ENCODE measurements around the gene MEF2C. TPM values are rescaled to one million over a fixed set of nuclear protein-coding genes. Genes with fewer than 3 reads are reported as not detected.

MEF2C gene
- total and polyA plus RNA-seq, 3 experiments from 2014 or later, result 0.31 to 0.85 TPM; not detected in 1

GRCh38 chr5:88820581-88820980, 62.4 kb downstream of the MEF2C start:
- H3K36me3 Mint-ChIP-seq, result no peaks in the 10 kb centered on the region

DNA sequence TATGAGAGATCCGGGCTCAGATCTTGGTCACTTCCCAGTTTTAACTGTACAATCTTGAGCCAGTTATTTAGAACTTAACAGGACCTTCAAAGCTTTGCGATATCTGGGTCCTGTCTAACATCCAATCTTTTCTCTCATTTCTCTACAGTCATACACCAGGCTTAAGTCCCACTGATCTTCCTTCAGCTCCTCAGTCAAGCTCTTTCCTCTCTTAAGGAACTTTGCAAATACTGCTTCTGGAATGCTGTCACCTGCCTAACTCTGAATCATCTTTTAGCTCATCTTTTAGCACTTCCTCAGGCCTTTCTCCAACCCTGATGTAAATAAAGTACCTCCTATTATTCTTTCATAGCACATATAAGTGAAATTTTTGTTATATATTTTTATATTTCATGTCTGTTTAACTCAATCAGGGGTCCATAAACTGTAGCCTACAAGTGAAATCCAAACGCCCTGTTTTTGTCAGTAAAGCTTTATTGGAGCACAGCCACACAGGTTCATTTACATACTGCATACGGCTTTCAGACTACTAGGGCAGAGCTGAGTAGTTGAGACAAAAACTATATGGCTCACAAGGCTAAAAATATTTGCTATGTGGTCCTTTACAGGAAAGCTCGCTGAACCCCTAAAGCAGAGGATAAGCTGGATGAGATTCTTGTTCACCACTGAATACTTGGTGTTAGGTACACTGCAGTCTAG, 63.5 kb downstream of the MEF2C start:
- Mint-ChIP-seq H3K9me3 (peaks cover 0 to 4% (median 0%) of the 10 kb centered on the region in 5 donors), H3K4me1 (no peaks in the 10 kb centered on the region), H3K4me3 (no peak overlapping the region), H3K27me3 (peaks cover 0 to 2% of the 10 kb centered on the region in 2 donors), H3K27ac (no peak overlapping the region), H3K36me3 (no peaks in the 10 kb centered on the region)
- no peaks in the 10 kb centered on the region for H3K36me3 ChIP-seq (ENCODE audit: insufficient read depth, low read length)
- no peaks in the 10 kb centered on the region for H3K4me1 ChIP-seq (ENCODE audit: insufficient read depth, low read length)
- no peaks in the 10 kb centered on the region for H3K9me3 ChIP-seq (ENCODE audit: low read length)
- H3K27ac ChIP-seq (ENCODE audit: low read depth, low read length), result no peak overlapping the region
- H3K4me3 ChIP-seq (ENCODE audit: low read length), result no peak overlapping the region
- POLR2A ChIA-PET, result no interaction called here
- DNase-seq, result no peak
- no peaks in the 10 kb centered on the region for H3K27me3 ChIP-seq (ENCODE audit: insufficient read depth, low read length, poor library complexity, severe bottlenecking)
- CTCF ChIA-PET, result no interaction called here

More at GRCh38 chr5:88820581-88820980, 62.4 kb downstream of the MEF2C start:
- CTCF ChIA-PET, result no interaction called here
- no peaks in the 10 kb centered on the region for H3K9me3 ChIP-seq (ENCODE audit: low read length)
- no peaks in the 10 kb centered on the region for H3K36me3 ChIP-seq (ENCODE audit: insufficient read depth, low read length)
- H3K27me3 Mint-ChIP-seq, result peaks cover 0 to 2% of the 10 kb centered on the region in 2 donors
- H3K4me1 ChIP-seq (ENCODE audit: insufficient read depth, low read length), result no peaks in the 10 kb centered on the region
- H3K4me3 Mint-ChIP-seq, result no peak overlapping the region
- H3K4me1 Mint-ChIP-seq, result no peaks in the 10 kb centered on the region
- H3K4me3 ChIP-seq (ENCODE audit: low read length), result no peak overlapping the region
- POLR2A ChIA-PET, result no interaction called here
- H3K27me3 ChIP-seq (ENCODE audit: insufficient read depth, low read length, poor library complexity, severe bottlenecking), result no peaks in the 10 kb centered on the region
- H3K9me3 Mint-ChIP-seq, result peaks cover 0 to 4% (median 0%) of the 10 kb centered on the region in 5 donors
- no peak overlapping the region for H3K27ac ChIP-seq (ENCODE audit: low read depth, low read length)
- no peak for DNase-seq
- H3K27ac Mint-ChIP-seq, result no peak overlapping the region

- H3K27ac Mint-ChIP-seq, result no peak overlapping the region
- Histone ChIP-seq H3K4me1 (ENCODE audit: insufficient read depth, low read length) (no peaks in the 10 kb centered on the region), H3K27ac (ENCODE audit: low read depth, low read length) (no peak overlapping the region), H3K36me3 (ENCODE audit: insufficient read depth, low read length) (no peaks in the 10 kb centered on the region), H3K9me3 (ENCODE audit: low read length) (no peaks in the 10 kb centered on the region), H3K4me3 (ENCODE audit: low read length) (no peak overlapping the region), H3K27me3 (ENCODE audit: insufficient read depth, low read length, poor library complexity, severe bottlenecking) (no peaks in the 10 kb centered on the region)
- H3K27me3 Mint-ChIP-seq, result peaks cover 0 to 2% of the 10 kb centered on the region in 2 donors
- ChIA-PET POLR2A (interaction anchor here (0.5 kb wide), 1 partner anchor 1775 kb away, joined by 3 read pairs; no protein-coding TSS in a partner anchor), CTCF (no interaction called here)
- no peak for DNase-seq
- no peak overlapping the region for H3K4me3 Mint-ChIP-seq
- peaks cover 0 to 4% (median 0%) of the 10 kb centered on the region in 5 donors for H3K9me3 Mint-ChIP-seq
- H3K36me3 Mint-ChIP-seq, result no peaks in the 10 kb centered on the region
- no peaks in the 10 kb centered on the region for H3K4me1 Mint-ChIP-seq
Measured at GRCh38 chr5:88818296-88818695, 64.7 kb downstream of the MEF2C start.

- POLR2A ChIA-PET, result no interaction called here
- H3K27me3 Mint-ChIP-seq, result peaks cover 0 to 2% of the 10 kb centered on the region in 2 donors
- H3K4me1 Mint-ChIP-seq, result no peaks in the 10 kb centered on the region
- no peaks in the 10 kb centered on the region for H3K9me3 Mint-ChIP-seq
- Histone ChIP-seq H3K4me3 (ENCODE audit: low read length) (no peak overlapping the region), H3K27ac (ENCODE audit: low read depth, low read length) (no peak overlapping the region), H3K27me3 (ENCODE audit: insufficient read depth, low read length, poor library complexity, severe bottlenecking) (no peaks in the 10 kb centered on the region), H3K36me3 (ENCODE audit: insufficient read depth, low read length) (no peaks in the 10 kb centered on the region), H3K4me1 (ENCODE audit: insufficient read depth, low read length) (no peaks in the 10 kb centered on the region), H3K9me3 (ENCODE audit: low read length) (no peaks in the 10 kb centered on the region)
- no peak overlapping the region for H3K4me3 Mint-ChIP-seq
- no peak for DNase-seq
- no peaks in the 10 kb centered on the region for H3K36me3 Mint-ChIP-seq
- CTCF ChIA-PET, result no interaction called here
- no peak overlapping the region for H3K27ac Mint-ChIP-seq
Measured at GRCh38 chr5:88816195-88816594, 66.8 kb downstream of the MEF2C start.

- H3K4me1 ChIP-seq (ENCODE audit: insufficient read depth, low read length), result no peaks in the 10 kb centered on the region
- ChIA-PET POLR2A (no interaction called here), CTCF (no interaction called here)
- no peak overlapping the region for H3K27ac ChIP-seq (ENCODE audit: low read depth, low read length)
- no peaks in the 10 kb centered on the region for H3K9me3 ChIP-seq (ENCODE audit: low read length)
- H3K36me3 ChIP-seq (ENCODE audit: insufficient read depth, low read length), result no peaks in the 10 kb centered on the region
- Mint-ChIP-seq H3K4me1 (no peaks in the 10 kb centered on the region), H3K36me3 (no peaks in the 10 kb centered on the region), H3K27me3 (peaks cover 0 to 2% of the 10 kb centered on the region in 2 donors), H3K4me3 (no peak overlapping the region), H3K27ac (no peak overlapping the region), H3K9me3 (no peaks in the 10 kb centered on the region)
- no peaks in the 10 kb centered on the region for H3K27me3 ChIP-seq (ENCODE audit: insufficient read depth, low read length, poor library complexity, severe bottlenecking)
- H3K4me3 ChIP-seq (ENCODE audit: low read length), result no peak overlapping the region
- DNase-seq, result no peak
Measured at GRCh38 chr5:88815050-88815789, 67.8 kb downstream of the MEF2C start.

DNA sequence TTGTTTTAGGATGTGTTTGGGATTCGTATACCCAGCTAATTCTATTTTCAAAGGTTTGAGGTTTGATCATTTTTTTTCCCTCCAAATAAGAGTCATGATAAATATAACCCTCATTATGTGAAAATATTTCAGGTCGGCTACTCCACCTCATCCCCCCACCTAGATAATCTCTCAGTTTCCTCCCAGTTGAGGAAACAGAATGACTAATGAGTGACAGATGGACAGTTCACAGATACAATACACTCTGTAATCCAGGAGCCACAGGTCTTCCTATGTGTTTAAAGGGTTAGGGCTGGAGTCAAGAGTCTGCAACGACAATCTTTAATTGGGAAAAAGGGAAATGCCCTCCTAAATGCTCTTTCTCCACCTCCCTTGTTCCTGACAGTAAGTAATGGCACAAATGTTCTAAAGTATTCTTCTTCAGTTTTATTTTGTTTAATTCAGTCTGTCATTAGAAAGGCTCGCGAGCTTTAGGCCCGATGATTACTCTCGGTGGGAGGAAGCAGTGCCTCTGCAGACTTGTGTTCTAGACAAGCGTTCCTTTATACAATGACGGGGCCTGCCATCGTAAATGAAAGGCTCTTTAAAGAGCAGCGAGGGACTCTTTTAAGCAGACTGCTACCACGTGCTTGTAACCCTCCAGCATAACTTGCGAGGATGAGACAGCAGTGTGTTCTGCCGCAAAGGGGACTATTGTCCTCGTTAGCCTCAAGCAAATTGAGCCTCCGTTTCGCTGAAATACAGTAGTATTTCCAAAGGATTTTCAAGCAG, 69.0 kb downstream of the MEF2C start:
- H3K9me3 Mint-ChIP-seq, result no peaks in the 10 kb centered on the region
- Histone ChIP-seq H3K36me3 (ENCODE audit: insufficient read depth, low read length) (no peaks in the 10 kb centered on the region), H3K4me1 (ENCODE audit: insufficient read depth, low read length) (no peaks in the 10 kb centered on the region), H3K4me3 (ENCODE audit: low read length) (no peak overlapping the region), H3K27me3 (ENCODE audit: insufficient read depth, low read length, poor library complexity, severe bottlenecking) (no peaks in the 10 kb centered on the region), H3K27ac (ENCODE audit: low read depth, low read length) (no peak overlapping the region), H3K9me3 (ENCODE audit: low read length) (no peaks in the 10 kb centered on the region)
- no peaks in the 10 kb centered on the region for H3K36me3 Mint-ChIP-seq
- DNase-seq, result no peak
- no peaks in the 10 kb centered on the region for H3K4me1 Mint-ChIP-seq
- H3K4me3 Mint-ChIP-seq, result no peak overlapping the region
- ChIA-PET POLR2A (no interaction called here), CTCF (no interaction called here)
- no peak overlapping the region for H3K27ac Mint-ChIP-seq
- H3K27me3 Mint-ChIP-seq, result peaks cover 0 to 2% of the 10 kb centered on the region in 2 donors

DNA sequence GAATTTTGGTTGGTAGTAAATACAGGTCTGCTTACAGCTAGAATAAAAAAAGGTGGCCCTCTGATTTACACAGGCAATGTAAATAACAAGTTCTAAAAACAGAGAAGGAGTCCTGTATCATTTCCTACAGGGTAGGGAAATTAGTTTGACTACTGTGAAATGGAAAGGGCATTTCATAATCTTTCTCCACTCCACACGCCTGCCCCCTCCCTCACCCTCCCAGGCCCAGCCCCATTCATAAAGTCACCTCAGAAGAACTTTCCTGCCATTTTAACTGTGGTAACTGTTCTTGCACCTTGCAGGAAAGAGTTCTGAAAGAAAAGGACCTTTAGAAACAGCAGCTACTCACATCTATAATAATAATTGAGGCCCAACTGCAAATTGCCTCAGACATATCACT, 69.7 kb downstream of the MEF2C start:
- H3K9me3 Mint-ChIP-seq, result no peaks in the 10 kb centered on the region

DNA sequence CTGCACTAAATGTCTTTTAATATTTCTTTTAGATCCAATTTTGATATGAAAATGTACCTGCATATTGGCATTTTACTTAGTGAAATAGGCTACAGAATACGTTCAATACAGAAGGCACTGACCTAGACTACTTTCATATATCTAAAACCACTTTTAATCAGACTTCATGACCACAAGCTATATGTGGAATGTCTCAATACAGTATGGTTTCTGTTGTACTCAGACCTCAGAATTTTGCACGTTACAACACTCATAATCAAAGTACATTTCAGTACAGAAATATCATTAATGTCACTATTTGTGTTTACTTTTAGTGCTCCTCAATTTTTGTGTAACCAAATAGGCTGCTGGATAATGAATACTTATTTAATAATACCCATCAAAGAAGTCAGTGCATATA, 74.8 kb downstream of the MEF2C start:
- H3K4me1 Mint-ChIP-seq, result no peaks in the 10 kb centered on the region
- Histone ChIP-seq H3K4me3 (ENCODE audit: low read length) (no peak overlapping the region), H3K27me3 (ENCODE audit: insufficient read depth, low read length, poor library complexity, severe bottlenecking) (no peaks in the 10 kb centered on the region), H3K27ac (ENCODE audit: low read depth, low read length) (no peak overlapping the region), H3K9me3 (ENCODE audit: low read length) (no peaks in the 10 kb centered on the region), H3K4me1 (ENCODE audit: insufficient read depth, low read length) (no peaks in the 10 kb centered on the region), H3K36me3 (ENCODE audit: insufficient read depth, low read length) (no peaks in the 10 kb centered on the region)
- H3K36me3 Mint-ChIP-seq, result no peaks in the 10 kb centered on the region
- H3K9me3 Mint-ChIP-seq, result no peaks in the 10 kb centered on the region
- POLR2A ChIA-PET, result no interaction called here
- no peak for DNase-seq
- CTCF ChIA-PET, result no interaction called here
- no peak overlapping the region for H3K27ac Mint-ChIP-seq
- no peak overlapping the region for H3K4me3 Mint-ChIP-seq
- H3K27me3 Mint-ChIP-seq, result no peaks in the 10 kb centered on the region

More for the DNA sequence above, 69.7 kb downstream of the MEF2C start:
- Histone ChIP-seq H3K4me1 (ENCODE audit: insufficient read depth, low read length) (no peaks in the 10 kb centered on the region), H3K27me3 (ENCODE audit: insufficient read depth, low read length, poor library complexity, severe bottlenecking) (no peaks in the 10 kb centered on the region), H3K27ac (ENCODE audit: low read depth, low read length) (no peak overlapping the region), H3K9me3 (ENCODE audit: low read length) (no peaks in the 10 kb centered on the region), H3K4me3 (ENCODE audit: low read length) (no peak overlapping the region), H3K36me3 (ENCODE audit: insufficient read depth, low read length) (no peaks in the 10 kb centered on the region)
- no peak for DNase-seq
- POLR2A ChIA-PET, result no interaction called here
- H3K4me3 Mint-ChIP-seq, result no peak overlapping the region
- CTCF ChIA-PET, result no interaction called here
- H3K36me3 Mint-ChIP-seq, result no peaks in the 10 kb centered on the region
- no peaks in the 10 kb centered on the region for H3K4me1 Mint-ChIP-seq
- peaks cover 0 to 2% of the 10 kb centered on the region in 2 donors for H3K27me3 Mint-ChIP-seq
- H3K27ac Mint-ChIP-seq, result no peak overlapping the region
